ENCODE measurements around the gene POLR2A. TPM values are rescaled to one million over a fixed set of nuclear protein-coding genes. Genes with fewer than 3 reads are reported as not detected.

Gene POLR2A
- total RNA-seq, 4 donors from 2014 or later = 29.5 to 66.4 (median 46.9) TPM

GRCh38 chr17:7508145-7508544 lies 24.0 kb downstream of the POLR2A start:
- Histone ChIP-seq H3K36me3 (peaks cover 63 to 100% (median 96%) of the 10 kb centered on the region in 4 donors), H3K9me3 (no peaks in the 10 kb centered on the region), H3K4me3 (no peak overlapping the region), H3K27ac (replicated peaks in 1 of 4) (no peak overlapping the region), H3K27me3 (no peaks in the 10 kb centered on the region), H3K4me1 (no peaks in the 10 kb centered on the region)
- no peak for TF ChIP-seq POLR2AphosphoS5 (IDR thresholded peaks at IDR 0.05)
- TF ChIP-seq CTCF (IDR thresholded peaks at IDR 0.05) = no peak
- no peak for TF ChIP-seq POLR2A (IDR thresholded peaks at IDR 0.05; ENCODE audit: low read depth)
- no peak for TF ChIP-seq EP300 (IDR thresholded peaks at IDR 0.05)
- 82% methylated on average over 6 of the region's 11 CpGs for WGBS
- intact Hi-C loops (cut with DNase I) = no loop called here
- DNase-seq (ENCODE audit: extremely low spot score) = no peak

GRCh38 chr17:7508846-7509245 lies 24.7 kb downstream of the POLR2A start:
- Histone ChIP-seq H3K9me3 (no peaks in the 10 kb centered on the region), H3K27me3 (no peaks in the 10 kb centered on the region), H3K4me3 (no peak overlapping the region), H3K27ac (replicated peaks in 1 of 4) (no peak overlapping the region), H3K36me3 (peaks cover 61 to 100% (median 96%) of the 10 kb centered on the region in 4 donors), H3K4me1 (no peaks in the 10 kb centered on the region)
- WGBS = 91% methylated on average over 9 of the region's 9 CpGs
- no peak for TF ChIP-seq POLR2AphosphoS5 (IDR thresholded peaks at IDR 0.05)
- TF ChIP-seq CTCF (IDR thresholded peaks at IDR 0.05) = no peak
- no peak for TF ChIP-seq EP300 (IDR thresholded peaks at IDR 0.05)
- no peak for TF ChIP-seq POLR2A (IDR thresholded peaks at IDR 0.05; ENCODE audit: low read depth)
- no peak for DNase-seq (ENCODE audit: extremely low spot score)
- intact Hi-C loops (cut with DNase I) = no loop called here

- Histone ChIP-seq H3K27me3 (no peaks in the 10 kb centered on the region), H3K27ac (replicated peaks in 1 of 4) (no peak overlapping the region), H3K9me3 (no peaks in the 10 kb centered on the region), H3K36me3 (peaks cover 54 to 97% (median 93%) of the 10 kb centered on the region in 4 donors), H3K4me3 (no peak overlapping the region), H3K4me1 (peaks cover 0 to 2% (median 0%) of the 10 kb centered on the region in 4 donors)
- WGBS = 76% methylated on average over 5 of the region's 5 CpGs
- TF ChIP-seq POLR2AphosphoS5 (IDR thresholded peaks at IDR 0.05) (no peak), EP300 (IDR thresholded peaks at IDR 0.05) (no peak), POLR2A (IDR thresholded peaks at IDR 0.05; ENCODE audit: low read depth) (no peak), CTCF (IDR thresholded peaks at IDR 0.05) (no peak)
- intact Hi-C loops (cut with DNase I) = no loop called here
- DNase-seq (ENCODE audit: extremely low spot score) = no peak
Observed at GRCh38 chr17:7509937-7510336, 25.8 kb downstream of the POLR2A start.

GRCh38 chr17:7511108-7511507 lies 26.9 kb downstream of the POLR2A start:
- TF ChIP-seq EP300 (IDR thresholded peaks at IDR 0.05) = no peak
- TF ChIP-seq POLR2A (IDR thresholded peaks at IDR 0.05; ENCODE audit: low read depth) = no peak
- no peak for TF ChIP-seq POLR2AphosphoS5 (IDR thresholded peaks at IDR 0.05)
- no peak for TF ChIP-seq CTCF (IDR thresholded peaks at IDR 0.05)
- peaks cover 52 to 90% (median 82%) of the 10 kb centered on the region in 4 donors for H3K36me3 ChIP-seq
- no peak for DNase-seq (ENCODE audit: extremely low spot score)
- H3K27me3 ChIP-seq = no peaks in the 10 kb centered on the region
- no peak overlapping the region for H3K4me3 ChIP-seq
- 62% methylated on average over 10 of the region's 10 CpGs for WGBS
- H3K4me1 ChIP-seq = peaks cover 0 to 6% (median 0%) of the 10 kb centered on the region in 4 donors
- H3K9me3 ChIP-seq = no peaks in the 10 kb centered on the region
- no peak overlapping the region for H3K27ac ChIP-seq (replicated peaks in 1 of 4)
- intact Hi-C loops (cut with DNase I) = no loop called here

GRCh38 chr17:7512105-7512504 lies 27.9 kb downstream of the POLR2A start:
- H3K4me1 ChIP-seq = peaks cover 0 to 6% (median 0%) of the 10 kb centered on the region in 4 donors
- H3K4me3 ChIP-seq = no peak overlapping the region
- DNase-seq (ENCODE audit: extremely low spot score) = no peak
- intact Hi-C loops (cut with DNase I) = no loop called here
- 90% methylated on average over 14 of the region's 15 CpGs for WGBS
- H3K9me3 ChIP-seq = no peaks in the 10 kb centered on the region
- TF ChIP-seq POLR2AphosphoS5 (IDR thresholded peaks at IDR 0.05) (no peak), POLR2A (IDR thresholded peaks at IDR 0.05; ENCODE audit: low read depth) (no peak), CTCF (IDR thresholded peaks at IDR 0.05) (no peak), EP300 (IDR thresholded peaks at IDR 0.05) (no peak)
- peaks cover 52 to 80% (median 72%) of the 10 kb centered on the region in 4 donors for H3K36me3 ChIP-seq
- no peaks in the 10 kb centered on the region for H3K27me3 ChIP-seq
- H3K27ac ChIP-seq (replicated peaks in 1 of 4) = no peak overlapping the region
